DOHH2 (cell line): ENCODE data around the gene GCN1.

Source experiments
- H3F3A ChIP-seq: fragments of 200-600 bp; sonication (generic), shearing (Covaris generic); 2 replicates; pipeline ENCODE4 v1.6.0; 2016; ENCODE audit warnings: antibody characterized with exemption, mild to moderate bottlenecking; ENCODE audit not compliant: control insufficient read depth, insufficient read depth
- H3K27ac ChIP-seq: fragments of 200-600 bp; sonication (generic); 2 replicates; pipeline ENCODE4 v1.5.1; 2014; ENCODE audit warnings: low read depth, mild to moderate bottlenecking, low read length, moderate library complexity
- H3K27me3 ChIP-seq: fragments of 200-600 bp; sonication (generic); 2 replicates; pipeline ENCODE4 v1.6.1; 2014; ENCODE audit warnings: mild to moderate bottlenecking, low read length, mixed read lengths; ENCODE audit not compliant: control insufficient read depth
- H3K36me3 ChIP-seq: fragments of 200-600 bp; sonication (generic); 2 replicates; pipeline ENCODE4 v1.6.1; 2014; ENCODE audit warnings: mild to moderate bottlenecking, low read length, moderate library complexity, mixed read lengths; ENCODE audit not compliant: control insufficient read depth
- H3K4me1 ChIP-seq: fragments of 200-600 bp; sonication (generic); 2 replicates; pipeline ENCODE4 v1.6.1; 2014; ENCODE audit warnings: mild to moderate bottlenecking, low read length, mixed read lengths; ENCODE audit not compliant: control insufficient read depth
- H3K4me2 ChIP-seq: fragments of 200-600 bp; sonication (generic); 2 replicates; pipeline ENCODE4 v1.6.0; 2014; ENCODE audit warnings: mild to moderate bottlenecking, low read length, moderate library complexity
- H3K4me3 ChIP-seq: fragments of 200-600 bp; sonication (generic); 2 replicates; pipeline ENCODE4 v1.5.1; 2014; ENCODE audit warnings: mild to moderate bottlenecking, low read length, mixed read lengths
- H3K79me2 ChIP-seq: fragments of 200-600 bp; sonication (generic); 2 replicates; pipeline ENCODE4 v1.6.1; 2014; ENCODE audit warnings: mild to moderate bottlenecking, low read length, mixed read lengths; ENCODE audit not compliant: control insufficient read depth
- H3K9me2 ChIP-seq: fragments of 200-600 bp; sonication (generic); replicated peaks from 2 replicates; pipeline ENCODE4 v1.6.1; 2014; ENCODE audit warnings: mild to moderate bottlenecking, low read length, mixed read lengths; ENCODE audit not compliant: control insufficient read depth
- H3K9me3 ChIP-seq: fragments of 200-600 bp; sonication (generic); 2 replicates; pipeline ENCODE4 v1.6.1; 2014; ENCODE audit warnings: antibody characterized with exemption, low read length, mixed read lengths; ENCODE audit not compliant: control insufficient read depth, insufficient read depth
- H4K20me1 ChIP-seq: fragments of 200-600 bp; sonication (generic); 2 replicates; pipeline ENCODE4 v1.6.0; 2014; ENCODE audit warnings: low read depth, mild to moderate bottlenecking, antibody characterized with exemption, low read length, moderate library complexity; ENCODE audit not compliant: control insufficient read depth, insufficient read depth
- CTCF ChIP-seq: fragments of 200-600 bp; sonication (generic); IDR thresholded peaks from one replicate; pipeline ENCODE4 v1.5.1; 2014; ENCODE audit warnings: antibody characterized with exemption, mild to moderate bottlenecking, low read depth, low read length; ENCODE audit not compliant: poor library complexity, severe bottlenecking
- EZH2phosphoT487 ChIP-seq: fragments of 200-600 bp; sonication (generic); IDR thresholded peaks from 2 replicates; pipeline ENCODE4 v1.6.1; 2017; ENCODE audit warnings: borderline replicate concordance, mild to moderate bottlenecking, antibody characterized with exemption, low read length, moderate library complexity, mixed read lengths

GCN1 gene

GRCh38 chr12:120148011-120148410, 46.5 kb downstream of the GCN1 start:
- H3K27ac ChIP-seq, result no peak overlapping the region
- no peak overlapping the region for H3K4me3 ChIP-seq
- H3K9me2 ChIP-seq, result no peaks in the 10 kb centered on the region
- no peaks in the 10 kb centered on the region for H3K27me3 ChIP-seq
- H3K9me3 ChIP-seq, result no peaks in the 10 kb centered on the region
- no peaks in the 10 kb centered on the region; the same call in 1 of the 2 replicates for H3K79me2 ChIP-seq
- H3F3A ChIP-seq, result no peaks in the 10 kb centered on the region
- H3K36me3 ChIP-seq, result peaks cover 85% of the 10 kb centered on the region
- no peaks in the 10 kb centered on the region for H3K4me1 ChIP-seq
- no peaks in the 10 kb centered on the region for H4K20me1 ChIP-seq
- no peak overlapping the region for H3K4me2 ChIP-seq
- TF ChIP-seq CTCF, result no peak
- no peak for TF ChIP-seq EZH2phosphoT487

DNA sequence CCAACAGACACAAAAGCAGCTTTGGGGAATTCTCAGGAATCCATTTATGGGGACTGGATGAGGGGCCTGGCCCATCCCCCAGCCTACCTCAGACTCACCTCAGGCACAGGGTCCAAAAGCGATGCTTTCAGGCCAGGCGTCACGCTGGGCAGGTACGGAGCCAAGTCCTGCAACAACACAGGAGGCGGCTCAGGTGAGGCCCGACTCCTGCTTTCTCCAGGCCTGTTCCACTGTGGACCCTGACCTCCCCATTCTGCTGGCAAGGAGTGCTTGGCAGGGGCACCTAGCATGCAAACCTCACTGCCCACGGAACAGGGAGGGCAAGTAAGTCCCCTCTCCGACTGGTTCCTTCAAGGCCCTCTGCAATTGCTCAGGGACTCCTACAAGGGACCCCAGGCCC, 49.4 kb downstream of the GCN1 start:
- H3K27ac ChIP-seq, result no peak overlapping the region
- H3K36me3 ChIP-seq, result peaks cover 93% of the 10 kb centered on the region
- H3K9me3 ChIP-seq, result no peaks in the 10 kb centered on the region
- no peaks in the 10 kb centered on the region for H3K79me2 ChIP-seq
- H3K9me2 ChIP-seq, result no peaks in the 10 kb centered on the region
- no peaks in the 10 kb centered on the region for H4K20me1 ChIP-seq
- H3K4me3 ChIP-seq, result no peak overlapping the region
- TF ChIP-seq CTCF (no peak), EZH2phosphoT487 (no peak)
- H3K27me3 ChIP-seq, result no peaks in the 10 kb centered on the region
- no peaks in the 10 kb centered on the region for H3K4me1 ChIP-seq
- H3F3A ChIP-seq, result no peaks in the 10 kb centered on the region
- H3K4me2 ChIP-seq, result no peak overlapping the region

- TF ChIP-seq EZH2phosphoT487 (no peak), CTCF (no peak)
- Histone ChIP-seq H4K20me1 (no peaks in the 10 kb centered on the region), H3K27ac (no peak overlapping the region), H3K79me2 (no peaks in the 10 kb centered on the region), H3K4me2 (no peak overlapping the region), H3K36me3 (peaks cover 92% of the 10 kb centered on the region), H3K4me1 (no peaks in the 10 kb centered on the region), H3F3A (no peaks in the 10 kb centered on the region), H3K4me3 (no peak overlapping the region), H3K27me3 (no peaks in the 10 kb centered on the region), H3K9me3 (no peaks in the 10 kb centered on the region), H3K9me2 (no peaks in the 10 kb centered on the region)
Measured at GRCh38 chr12:120144215-120144614, 50.3 kb downstream of the GCN1 start.
